VCaP (cell line): ENCODE measurements around the gene TSPO2.

Source experiments
- H3K27ac ChIP-seq: fragments of 450-650 bp; 2 replicates; pipeline ENCODE4 v1.5.1; 2017
- TF ChIP-seq, protein P1 (sequence below): fragments of 450-650 bp; conservative IDR thresholded peaks from 2 replicates; pipeline ENCODE4 v1.5.1; 2017; ENCODE audit warnings: mild to moderate bottlenecking, moderate library complexity

The TSPO2 gene

DNA sequence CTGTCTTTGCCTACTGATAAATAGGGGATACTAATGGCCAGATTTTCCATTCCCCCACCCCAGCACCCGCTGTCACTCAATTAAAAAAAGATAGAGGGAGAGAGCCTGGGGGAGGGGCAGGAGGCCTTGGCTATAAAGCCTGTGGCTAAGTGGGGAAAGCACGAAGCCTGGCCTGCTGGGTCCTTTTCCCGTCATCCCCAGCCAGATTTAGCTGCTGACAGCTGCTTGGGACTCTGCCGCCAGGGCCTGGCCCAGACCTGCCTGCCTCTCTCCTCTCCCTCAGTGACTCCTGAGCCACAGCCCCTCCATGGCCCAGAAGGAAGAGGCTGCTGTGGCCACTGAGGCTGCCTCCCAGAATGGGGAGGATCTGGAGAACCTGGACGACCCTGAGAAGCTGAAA, 10.8 kb downstream of the TSPO2 start, which contains the start of gene APOBEC2:
Gene APOBEC2, plus strand, starts transcription at position 162 of the 400 bp plus-strand sequence. Its CDS starts 146 bp downstream, at position 308.
- H3K27ac ChIP-seq: no peak within 1 kb of the TSS
- TF ChIP-seq, protein P1, sequence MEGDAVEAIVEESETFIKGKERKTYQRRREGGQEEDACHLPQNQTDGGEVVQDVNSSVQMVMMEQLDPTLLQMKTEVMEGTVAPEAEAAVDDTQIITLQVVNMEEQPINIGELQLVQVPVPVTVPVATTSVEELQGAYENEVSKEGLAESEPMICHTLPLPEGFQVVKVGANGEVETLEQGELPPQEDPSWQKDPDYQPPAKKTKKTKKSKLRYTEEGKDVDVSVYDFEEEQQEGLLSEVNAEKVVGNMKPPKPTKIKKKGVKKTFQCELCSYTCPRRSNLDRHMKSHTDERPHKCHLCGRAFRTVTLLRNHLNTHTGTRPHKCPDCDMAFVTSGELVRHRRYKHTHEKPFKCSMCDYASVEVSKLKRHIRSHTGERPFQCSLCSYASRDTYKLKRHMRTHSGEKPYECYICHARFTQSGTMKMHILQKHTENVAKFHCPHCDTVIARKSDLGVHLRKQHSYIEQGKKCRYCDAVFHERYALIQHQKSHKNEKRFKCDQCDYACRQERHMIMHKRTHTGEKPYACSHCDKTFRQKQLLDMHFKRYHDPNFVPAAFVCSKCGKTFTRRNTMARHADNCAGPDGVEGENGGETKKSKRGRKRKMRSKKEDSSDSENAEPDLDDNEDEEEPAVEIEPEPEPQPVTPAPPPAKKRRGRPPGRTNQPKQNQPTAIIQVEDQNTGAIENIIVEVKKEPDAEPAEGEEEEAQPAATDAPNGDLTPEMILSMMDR: no peak

DNA sequence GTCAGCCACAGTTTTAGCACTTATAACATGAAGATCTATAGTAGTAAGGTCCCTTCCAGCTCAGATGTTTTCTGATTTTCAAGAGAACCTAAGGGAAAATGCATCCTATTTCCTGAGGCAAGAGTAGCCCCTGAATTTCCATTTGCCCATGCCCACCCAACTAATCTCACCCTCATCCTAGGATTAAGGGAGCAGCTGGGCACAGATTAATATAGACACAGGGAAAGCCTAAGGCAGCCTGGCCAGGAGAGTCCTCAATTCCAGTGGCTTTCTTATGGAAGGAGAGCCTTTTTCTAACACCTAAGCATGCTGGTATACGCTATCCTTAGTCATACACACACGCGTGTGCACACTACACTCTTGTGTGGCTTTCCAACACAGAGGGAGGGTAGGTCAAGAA, 12.2 kb downstream of the TSPO2 start:
- H3K27ac ChIP-seq: no peak overlapping the region
- TF ChIP-seq, protein P1: no peak

DNA sequence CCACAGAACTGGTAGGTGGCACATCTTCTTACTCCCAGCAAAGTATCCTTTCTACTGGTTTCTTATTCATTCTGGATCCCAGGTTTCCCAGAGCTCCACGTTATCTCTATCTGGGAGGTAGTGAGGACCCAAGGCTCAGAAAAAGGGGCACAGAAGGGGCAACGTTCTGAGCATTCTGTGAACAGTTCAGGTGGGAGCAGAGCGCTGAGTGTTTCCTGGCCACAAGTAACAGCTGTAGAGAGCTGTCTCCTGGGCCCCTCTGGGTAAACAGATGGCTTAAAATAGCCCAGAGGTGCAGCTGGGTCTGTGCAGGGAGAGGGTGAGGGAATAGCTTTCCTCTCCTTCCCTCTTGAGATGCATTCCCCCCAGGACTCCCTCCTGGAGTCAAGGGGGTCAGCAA, 12.9 kb downstream of the TSPO2 start:
- TF ChIP-seq, protein P1: no peak
- no peak overlapping the region for H3K27ac ChIP-seq

DNA sequence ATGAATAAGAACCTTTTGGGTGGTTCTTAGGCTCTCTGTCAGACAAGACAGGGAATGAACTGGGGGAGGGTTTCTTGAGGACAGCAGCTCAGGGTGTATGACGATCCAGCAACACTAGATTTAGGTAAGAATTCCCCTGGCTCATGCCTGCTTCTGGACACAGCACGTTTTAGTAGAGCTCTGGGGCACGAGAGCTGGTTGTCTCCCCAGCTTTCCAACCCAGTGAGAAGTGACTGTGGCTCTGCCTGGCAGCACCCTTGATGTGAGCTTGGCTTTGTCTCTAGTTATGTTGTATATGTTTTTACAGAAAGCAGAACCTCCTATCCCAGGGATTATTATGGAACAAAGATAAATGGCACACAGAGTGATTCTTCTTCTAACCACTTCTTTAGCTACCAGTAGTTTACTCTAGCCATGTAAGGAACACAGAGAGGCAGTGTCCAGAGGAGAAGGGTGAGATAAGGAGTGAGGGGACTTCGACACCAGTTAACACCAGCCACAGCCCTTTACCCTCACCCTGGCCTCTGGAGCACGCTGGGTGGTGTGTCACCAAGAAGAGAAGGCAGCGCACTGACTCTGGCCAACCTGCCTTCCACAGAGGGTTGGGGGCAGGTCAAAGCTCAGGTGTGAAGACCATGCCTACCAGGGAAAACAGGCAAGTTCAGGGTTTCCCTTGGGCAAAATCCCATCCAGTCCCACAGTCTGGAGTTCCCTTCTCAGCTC, 14.7 kb downstream of the TSPO2 start:
- no peak overlapping the region for H3K27ac ChIP-seq
- TF ChIP-seq, protein P1: no peak

DNA sequence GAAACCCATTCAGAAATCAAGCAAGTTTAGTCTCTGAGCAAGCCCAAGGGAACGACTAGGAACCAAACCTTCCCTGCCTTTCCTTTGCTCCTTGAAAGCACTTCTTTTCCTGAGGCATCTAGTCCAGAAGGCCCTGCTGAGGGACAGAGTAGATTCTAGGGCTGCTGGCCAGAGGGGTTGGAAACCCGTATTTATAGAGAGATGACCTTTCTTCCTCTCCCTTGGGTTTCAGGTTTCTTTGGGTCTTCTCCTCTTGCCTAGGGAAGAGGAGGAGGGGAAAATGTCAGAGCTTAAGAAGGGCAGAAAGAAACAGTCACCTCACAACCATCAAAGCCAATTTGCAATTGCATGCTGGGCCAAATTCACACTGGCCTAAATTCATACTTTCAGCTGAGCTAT, 16.5 kb downstream of the TSPO2 start:
- H3K27ac ChIP-seq: no peak overlapping the region
- TF ChIP-seq, protein P1: no peak

DNA sequence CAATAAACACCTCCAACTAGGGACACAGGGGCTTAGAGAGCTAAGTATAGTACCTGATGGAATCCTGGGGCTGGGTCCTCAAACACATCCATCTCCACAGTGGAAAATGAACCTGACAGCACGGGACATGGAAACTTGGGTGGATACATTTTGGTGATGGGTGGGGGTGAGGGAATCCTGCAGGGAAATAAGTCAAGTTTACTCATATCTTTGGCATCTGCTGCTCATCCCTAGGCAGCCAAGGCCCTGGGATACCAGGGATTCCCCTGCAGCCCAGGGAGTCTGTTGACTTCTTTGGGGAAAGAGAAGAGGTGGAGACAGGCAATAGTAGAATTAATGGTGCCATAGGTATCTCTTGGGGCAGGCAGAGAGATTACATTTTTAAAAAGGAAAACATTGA, 17.3 kb downstream of the TSPO2 start:
- TF ChIP-seq, protein P1: no peak

DNA sequence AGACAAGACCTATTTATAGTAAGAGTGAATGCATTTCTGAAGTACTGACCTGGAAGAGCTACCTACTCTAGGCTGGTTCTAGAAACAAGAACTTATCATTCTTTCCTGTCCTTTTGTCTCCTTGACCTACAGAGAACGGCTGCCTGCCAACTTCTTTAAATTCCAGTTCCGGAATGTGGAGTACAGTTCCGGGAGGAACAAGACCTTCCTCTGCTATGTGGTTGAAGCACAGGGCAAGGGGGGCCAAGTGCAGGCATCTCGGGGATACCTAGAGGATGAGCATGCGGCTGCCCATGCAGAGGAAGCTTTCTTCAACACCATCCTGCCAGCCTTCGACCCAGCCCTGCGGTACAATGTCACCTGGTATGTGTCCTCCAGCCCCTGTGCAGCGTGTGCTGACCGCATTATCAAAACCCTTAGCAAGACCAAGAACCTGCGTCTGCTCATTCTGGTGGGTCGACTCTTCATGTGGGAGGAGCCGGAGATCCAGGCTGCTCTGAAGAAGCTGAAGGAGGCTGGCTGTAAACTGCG, 19.0 kb downstream of the TSPO2 start:
- TF ChIP-seq, protein P1: no peak
- no peak overlapping the region for H3K27ac ChIP-seq

More for the DNA sequence above, 17.3 kb downstream of the TSPO2 start:
- no peak overlapping the region for H3K27ac ChIP-seq
